Measurements from ENCODE around the gene TGFBR3.

TGFBR3 gene

GRCh38 chr1:91706140-91706957, 179.6 kb downstream of the TGFBR3 start:
- no peak for DNase-seq (ENCODE audit: low spot score in 2 of 2)
- H3K4me1 Mint-ChIP-seq = peaks cover 36% of the 10 kb centered on the region
- ATAC-seq (replicated peaks; ENCODE audit: extremely low read depth, poor library complexity, severe bottlenecking) = no peak
- H3K36me3 Mint-ChIP-seq (ENCODE audit: insufficient read depth) = peaks cover 53% of the 10 kb centered on the region
- H3K9me3 Mint-ChIP-seq = no peaks in the 10 kb centered on the region
- no peak overlapping the region for H3K4me3 Mint-ChIP-seq
- H3K27ac Mint-ChIP-seq (ENCODE audit: low read depth) = peak overlapping the region; percentile 85
- no peaks in the 10 kb centered on the region for H3K27me3 Mint-ChIP-seq

- Mint-ChIP-seq H3K36me3 (ENCODE audit: insufficient read depth) (peaks cover 45% of the 10 kb centered on the region), H3K9me3 (no peaks in the 10 kb centered on the region), H3K4me3 (no peak overlapping the region), H3K4me1 (peaks cover 34% of the 10 kb centered on the region), H3K27me3 (no peaks in the 10 kb centered on the region), H3K27ac (ENCODE audit: low read depth) (no peak overlapping the region)
- DNase-seq (ENCODE audit: low spot score in 2 of 2) (no peak), ATAC-seq (replicated peaks; ENCODE audit: extremely low read depth, poor library complexity, severe bottlenecking) (no peak)
Measured at GRCh38 chr1:91704746-91705145, 181.2 kb downstream of the TGFBR3 start.

- ATAC-seq (replicated peaks; ENCODE audit: extremely low read depth, poor library complexity, severe bottlenecking) (no peak), DNase-seq (ENCODE audit: low spot score in 2 of 2) (no peak)
- H3K9me3 Mint-ChIP-seq = no peaks in the 10 kb centered on the region
- peaks cover 47% of the 10 kb centered on the region for H3K4me1 Mint-ChIP-seq
- no peaks in the 10 kb centered on the region for H3K27me3 Mint-ChIP-seq
- H3K36me3 Mint-ChIP-seq (ENCODE audit: insufficient read depth) = peaks cover 44% of the 10 kb centered on the region
- H3K4me3 Mint-ChIP-seq = no peak overlapping the region
- no peak overlapping the region for H3K27ac Mint-ChIP-seq (ENCODE audit: low read depth)
Measured at GRCh38 chr1:91703095-91703494, 182.9 kb downstream of the TGFBR3 start.

GRCh38 chr1:91701472-91701869, 184.5 kb downstream of the TGFBR3 start:
- Mint-ChIP-seq H3K27ac (ENCODE audit: low read depth) (no peak overlapping the region), H3K4me3 (no peak overlapping the region), H3K36me3 (ENCODE audit: insufficient read depth) (peaks cover 34% of the 10 kb centered on the region), H3K27me3 (no peaks in the 10 kb centered on the region), H3K9me3 (no peaks in the 10 kb centered on the region), H3K4me1 (peaks cover 51% of the 10 kb centered on the region)
- DNase-seq (ENCODE audit: low spot score in 2 of 2) (no peak), ATAC-seq (replicated peaks; ENCODE audit: extremely low read depth, poor library complexity, severe bottlenecking) (no peak)

- Mint-ChIP-seq H3K27ac (ENCODE audit: low read depth) (no peak overlapping the region), H3K27me3 (no peaks in the 10 kb centered on the region), H3K4me3 (no peak overlapping the region), H3K36me3 (ENCODE audit: insufficient read depth) (peaks cover 38% of the 10 kb centered on the region), H3K4me1 (peaks cover 56% of the 10 kb centered on the region), H3K9me3 (no peaks in the 10 kb centered on the region)
- ATAC-seq (replicated peaks; ENCODE audit: extremely low read depth, poor library complexity, severe bottlenecking) (no peak), DNase-seq (ENCODE audit: low spot score in 2 of 2) (no peak)
Measured at GRCh38 chr1:91700771-91701471, 185.0 kb downstream of the TGFBR3 start.

- no peaks in the 10 kb centered on the region for H3K9me3 Mint-ChIP-seq
- H3K4me1 Mint-ChIP-seq = peaks cover 56% of the 10 kb centered on the region
- H3K4me3 Mint-ChIP-seq = no peak overlapping the region
- H3K27me3 Mint-ChIP-seq = no peaks in the 10 kb centered on the region
- DNase-seq (ENCODE audit: low spot score in 2 of 2) (no peak), ATAC-seq (replicated peaks; ENCODE audit: extremely low read depth, poor library complexity, severe bottlenecking) (no peak)
- H3K27ac Mint-ChIP-seq (ENCODE audit: low read depth) = no peak overlapping the region
- peaks cover 41% of the 10 kb centered on the region for H3K36me3 Mint-ChIP-seq (ENCODE audit: insufficient read depth)
Measured at GRCh38 chr1:91700332-91700731, 185.6 kb downstream of the TGFBR3 start.

- DNase-seq (ENCODE audit: low spot score in 2 of 2) = no peak
- no peak for ATAC-seq (replicated peaks; ENCODE audit: extremely low read depth, poor library complexity, severe bottlenecking)
- H3K36me3 Mint-ChIP-seq (ENCODE audit: insufficient read depth) = peaks cover 43% of the 10 kb centered on the region
- peak overlapping the region; percentile 33 for H3K4me3 Mint-ChIP-seq
- H3K27me3 Mint-ChIP-seq = no peaks in the 10 kb centered on the region
- H3K27ac Mint-ChIP-seq (ENCODE audit: low read depth) = peak overlapping the region; percentile 97
- H3K4me1 Mint-ChIP-seq = peaks cover 56% of the 10 kb centered on the region
- no peaks in the 10 kb centered on the region for H3K9me3 Mint-ChIP-seq
Measured at GRCh38 chr1:91699339-91699974, 186.5 kb downstream of the TGFBR3 start.

- H3K4me1 Mint-ChIP-seq = peaks cover 58% of the 10 kb centered on the region
- peak overlapping the region; percentile 97 for H3K27ac Mint-ChIP-seq (ENCODE audit: low read depth)
- H3K36me3 Mint-ChIP-seq (ENCODE audit: insufficient read depth) = peaks cover 45% of the 10 kb centered on the region
- ATAC-seq (replicated peaks; ENCODE audit: extremely low read depth, poor library complexity, severe bottlenecking) = no peak
- DNase-seq (ENCODE audit: low spot score in 2 of 2) = no peak
- H3K4me3 Mint-ChIP-seq = peak overlapping the region; percentile 58
- no peaks in the 10 kb centered on the region for H3K27me3 Mint-ChIP-seq
- no peaks in the 10 kb centered on the region for H3K9me3 Mint-ChIP-seq
Measured at GRCh38 chr1:91697861-91698260, 188.1 kb downstream of the TGFBR3 start.

GRCh38 chr1:91697416-91697815, 188.5 kb downstream of the TGFBR3 start:
- H3K9me3 Mint-ChIP-seq = no peaks in the 10 kb centered on the region
- peaks cover 58% of the 10 kb centered on the region for H3K4me1 Mint-ChIP-seq
- ATAC-seq (replicated peaks; ENCODE audit: extremely low read depth, poor library complexity, severe bottlenecking) = peak; percentile 97
- H3K27me3 Mint-ChIP-seq = no peaks in the 10 kb centered on the region
- peak overlapping the region; percentile 58 for H3K4me3 Mint-ChIP-seq
- peak overlapping the region; percentile 97 for H3K27ac Mint-ChIP-seq (ENCODE audit: low read depth)
- DNase-seq (ENCODE audit: low spot score in 2 of 2) = peak in 1 of 2 donors; percentile 22
- peaks cover 50% of the 10 kb centered on the region for H3K36me3 Mint-ChIP-seq (ENCODE audit: insufficient read depth)

GRCh38 chr1:91696321-91696720, 189.6 kb downstream of the TGFBR3 start:
- H3K4me1 Mint-ChIP-seq = peaks cover 51% of the 10 kb centered on the region
- no peak for ATAC-seq (replicated peaks; ENCODE audit: extremely low read depth, poor library complexity, severe bottlenecking)
- no peak overlapping the region for H3K4me3 Mint-ChIP-seq
- DNase-seq (ENCODE audit: low spot score in 2 of 2) = no peak
- H3K9me3 Mint-ChIP-seq = no peaks in the 10 kb centered on the region
- peaks cover 53% of the 10 kb centered on the region for H3K36me3 Mint-ChIP-seq (ENCODE audit: insufficient read depth)
- H3K27me3 Mint-ChIP-seq = no peaks in the 10 kb centered on the region
- H3K27ac Mint-ChIP-seq (ENCODE audit: low read depth) = peak overlapping the region; percentile 97

GRCh38 chr1:91693557-91693956, 192.4 kb downstream of the TGFBR3 start:
- DNase-seq (ENCODE audit: low spot score in 2 of 2) (no peak), ATAC-seq (replicated peaks; ENCODE audit: extremely low read depth, poor library complexity, severe bottlenecking) (no peak)
- Mint-ChIP-seq H3K4me1 (peaks cover 43% of the 10 kb centered on the region), H3K27me3 (no peaks in the 10 kb centered on the region), H3K27ac (ENCODE audit: low read depth) (no peak overlapping the region), H3K9me3 (no peaks in the 10 kb centered on the region), H3K36me3 (ENCODE audit: insufficient read depth) (peaks cover 55% of the 10 kb centered on the region), H3K4me3 (no peak overlapping the region)

- Mint-ChIP-seq H3K4me3 (no peak overlapping the region), H3K27me3 (no peaks in the 10 kb centered on the region), H3K27ac (ENCODE audit: low read depth) (peak overlapping the region; percentile 9), H3K36me3 (ENCODE audit: insufficient read depth) (peaks cover 55% of the 10 kb centered on the region), H3K4me1 (peaks cover 47% of the 10 kb centered on the region), H3K9me3 (no peaks in the 10 kb centered on the region)
- DNase-seq (ENCODE audit: low spot score in 2 of 2) (no peak), ATAC-seq (replicated peaks; ENCODE audit: extremely low read depth, poor library complexity, severe bottlenecking) (no peak)
Measured at GRCh38 chr1:91691525-91691924, 194.4 kb downstream of the TGFBR3 start.
